Measurements from ENCODE around the gene VPS37C. TPM values are rescaled to one million over a fixed set of nuclear protein-coding genes. Genes with fewer than 3 reads are reported as not detected.

Gene VPS37C
- total RNA-seq, 1 experiment from 2014 or later = 23.4 TPM

DNA sequence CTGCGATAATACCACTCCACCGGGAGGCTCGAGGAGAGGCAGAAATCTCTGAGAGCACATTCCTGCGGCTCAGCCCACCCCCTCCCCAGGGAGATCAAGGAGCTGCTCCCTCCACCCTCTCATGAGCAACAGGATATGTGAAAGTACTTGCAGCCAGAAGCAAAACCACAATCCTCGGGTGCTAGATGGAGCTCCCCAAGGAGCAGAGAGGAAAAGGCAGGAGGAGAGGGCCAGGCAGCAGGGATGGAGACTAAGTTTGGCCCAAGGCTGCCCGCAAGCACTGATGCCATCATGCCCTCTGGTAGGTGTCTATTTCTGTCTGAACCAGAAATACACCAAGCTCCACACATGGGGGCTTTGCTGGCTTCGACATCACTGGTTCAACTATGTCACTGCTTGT, 22.3 kb downstream of the VPS37C start:
- ChIA-PET CTCF (interaction anchor here (1.0 to 1.5 kb wide), 4 partner anchors 11 to 168 kb away, joined by 3 to 4 read pairs (median 4); no protein-coding TSS in a partner anchor), POLR2A (interaction anchor here (1.4 kb wide), 1 partner anchor 10 kb away, joined by 6 read pairs; no protein-coding TSS in a partner anchor)
- Mint-ChIP-seq H3K9me3 (no peaks in the 10 kb centered on the region), H3K4me1 (peaks cover 28% of the 10 kb centered on the region), H3K36me3 (peaks cover 12% of the 10 kb centered on the region; the same call in 1 of the 2 replicates), H3K27ac (no peak overlapping the region), H3K27me3 (ENCODE audit: low read depth) (no peaks in the 10 kb centered on the region), H3K4me3 (no peak overlapping the region)
- ATAC-seq (no peak), DNase-seq (ENCODE audit: low spot score) (no peak)
- no peak for TF ChIP-seq TP53 (CRISPR knock-in tag; IDR thresholded peaks at IDR 0.05)

DNA sequence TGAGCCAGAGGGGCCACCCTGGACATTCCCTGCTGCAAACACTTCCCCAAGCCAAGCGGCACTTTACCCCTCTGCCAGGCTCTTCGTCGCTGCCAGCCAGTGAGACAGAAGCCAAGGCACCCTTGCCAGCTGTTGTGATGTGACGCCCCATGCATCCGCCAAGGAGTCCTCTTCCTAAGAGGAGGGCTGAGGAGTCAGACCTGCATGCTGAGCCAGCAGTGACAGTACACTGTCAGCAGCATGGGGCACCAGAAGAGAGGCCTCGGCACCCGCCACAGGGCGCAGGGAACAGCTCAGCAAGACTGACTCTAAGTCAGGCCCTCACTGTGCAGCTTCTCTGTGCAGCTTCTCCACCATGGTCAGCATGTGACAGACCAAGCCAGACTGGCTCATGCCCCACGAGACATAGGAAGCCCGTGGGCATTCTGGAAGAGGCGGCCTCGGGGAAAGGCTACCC, 26.4 kb downstream of the VPS37C start:
- Mint-ChIP-seq H3K27me3 (ENCODE audit: low read depth) (no peaks in the 10 kb centered on the region; the same call in 1 of the 2 replicates), H3K4me1 (peaks cover 27% of the 10 kb centered on the region), H3K9me3 (no peaks in the 10 kb centered on the region), H3K36me3 (peaks cover 12% of the 10 kb centered on the region; the same call in 1 of the 2 replicates), H3K27ac (no peak overlapping the region; the same call in 1 of the 2 replicates), H3K4me3 (no peak overlapping the region)
- ChIA-PET POLR2A (no interaction called here), CTCF (interaction anchor here (1.2 to 1.9 kb wide), 2 partner anchors 14 to 165 kb away, joined by 3 to 5 read pairs; no protein-coding TSS in a partner anchor)
- no peak for DNase-seq (ENCODE audit: low spot score)
- no peak for TF ChIP-seq JUN (CRISPR knock-in tag; IDR thresholded peaks at IDR 0.05)
- no peak for TF ChIP-seq PRRX2 (CRISPR knock-in tag; IDR thresholded peaks at IDR 0.05)
- TF ChIP-seq JAZF1 (CRISPR knock-in tag; IDR thresholded peaks at IDR 0.05) = no peak
- no peak for TF ChIP-seq NR3C1 (CRISPR knock-in tag; conservative IDR thresholded peaks at IDR 0.05; ENCODE audit: low read depth)
- TF ChIP-seq, protein P1, sequence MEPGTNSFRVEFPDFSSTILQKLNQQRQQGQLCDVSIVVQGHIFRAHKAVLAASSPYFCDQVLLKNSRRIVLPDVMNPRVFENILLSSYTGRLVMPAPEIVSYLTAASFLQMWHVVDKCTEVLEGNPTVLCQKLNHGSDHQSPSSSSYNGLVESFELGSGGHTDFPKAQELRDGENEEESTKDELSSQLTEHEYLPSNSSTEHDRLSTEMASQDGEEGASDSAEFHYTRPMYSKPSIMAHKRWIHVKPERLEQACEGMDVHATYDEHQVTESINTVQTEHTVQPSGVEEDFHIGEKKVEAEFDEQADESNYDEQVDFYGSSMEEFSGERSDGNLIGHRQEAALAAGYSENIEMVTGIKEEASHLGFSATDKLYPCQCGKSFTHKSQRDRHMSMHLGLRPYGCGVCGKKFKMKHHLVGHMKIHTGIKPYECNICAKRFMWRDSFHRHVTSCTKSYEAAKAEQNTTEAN (CRISPR knock-in tag; IDR thresholded peaks at IDR 0.05) = no peak
- TF ChIP-seq, protein P2, sequence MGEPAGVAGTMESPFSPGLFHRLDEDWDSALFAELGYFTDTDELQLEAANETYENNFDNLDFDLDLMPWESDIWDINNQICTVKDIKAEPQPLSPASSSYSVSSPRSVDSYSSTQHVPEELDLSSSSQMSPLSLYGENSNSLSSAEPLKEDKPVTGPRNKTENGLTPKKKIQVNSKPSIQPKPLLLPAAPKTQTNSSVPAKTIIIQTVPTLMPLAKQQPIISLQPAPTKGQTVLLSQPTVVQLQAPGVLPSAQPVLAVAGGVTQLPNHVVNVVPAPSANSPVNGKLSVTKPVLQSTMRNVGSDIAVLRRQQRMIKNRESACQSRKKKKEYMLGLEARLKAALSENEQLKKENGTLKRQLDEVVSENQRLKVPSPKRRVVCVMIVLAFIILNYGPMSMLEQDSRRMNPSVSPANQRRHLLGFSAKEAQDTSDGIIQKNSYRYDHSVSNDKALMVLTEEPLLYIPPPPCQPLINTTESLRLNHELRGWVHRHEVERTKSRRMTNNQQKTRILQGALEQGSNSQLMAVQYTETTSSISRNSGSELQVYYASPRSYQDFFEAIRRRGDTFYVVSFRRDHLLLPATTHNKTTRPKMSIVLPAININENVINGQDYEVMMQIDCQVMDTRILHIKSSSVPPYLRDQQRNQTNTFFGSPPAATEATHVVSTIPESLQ (CRISPR knock-in tag; IDR thresholded peaks at IDR 0.05) = no peak
- TF ChIP-seq GRHL2 (CRISPR knock-in tag; IDR thresholded peaks at IDR 0.05; ENCODE audit: insufficient replicate concordance, severe bottlenecking) = no peak
- no peak for TF ChIP-seq FOXK1 (CRISPR knock-in tag; IDR thresholded peaks at IDR 0.05)
- no peak for TF ChIP-seq SMAD4 (CRISPR knock-in tag; IDR thresholded peaks at IDR 0.05)
- TF ChIP-seq NFATC4 (CRISPR knock-in tag; IDR thresholded peaks at IDR 0.05) = no peak
- no peak for TF ChIP-seq SMAD3 (CRISPR knock-in tag; IDR thresholded peaks at IDR 0.05; ENCODE audit: borderline replicate concordance)
- TF ChIP-seq, protein P3, sequence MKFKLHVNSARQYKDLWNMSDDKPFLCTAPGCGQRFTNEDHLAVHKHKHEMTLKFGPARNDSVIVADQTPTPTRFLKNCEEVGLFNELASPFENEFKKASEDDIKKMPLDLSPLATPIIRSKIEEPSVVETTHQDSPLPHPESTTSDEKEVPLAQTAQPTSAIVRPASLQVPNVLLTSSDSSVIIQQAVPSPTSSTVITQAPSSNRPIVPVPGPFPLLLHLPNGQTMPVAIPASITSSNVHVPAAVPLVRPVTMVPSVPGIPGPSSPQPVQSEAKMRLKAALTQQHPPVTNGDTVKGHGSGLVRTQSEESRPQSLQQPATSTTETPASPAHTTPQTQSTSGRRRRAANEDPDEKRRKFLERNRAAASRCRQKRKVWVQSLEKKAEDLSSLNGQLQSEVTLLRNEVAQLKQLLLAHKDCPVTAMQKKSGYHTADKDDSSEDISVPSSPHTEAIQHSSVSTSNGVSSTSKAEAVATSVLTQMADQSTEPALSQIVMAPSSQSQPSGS (CRISPR knock-in tag; IDR thresholded peaks at IDR 0.05; ENCODE audit: borderline replicate concordance, low read depth) = no peak
- no peak for TF ChIP-seq ZNF121 (CRISPR knock-in tag; IDR thresholded peaks at IDR 0.05)
- no peak for TF ChIP-seq KAT7 (CRISPR knock-in tag; IDR thresholded peaks at IDR 0.05; ENCODE audit: borderline replicate concordance)
- no peak for TF ChIP-seq NFE2L1 (CRISPR knock-in tag; IDR thresholded peaks at IDR 0.05)
- no peak for TF ChIP-seq TP53 (CRISPR knock-in tag; IDR thresholded peaks at IDR 0.05)
- no peak for ATAC-seq

DNA sequence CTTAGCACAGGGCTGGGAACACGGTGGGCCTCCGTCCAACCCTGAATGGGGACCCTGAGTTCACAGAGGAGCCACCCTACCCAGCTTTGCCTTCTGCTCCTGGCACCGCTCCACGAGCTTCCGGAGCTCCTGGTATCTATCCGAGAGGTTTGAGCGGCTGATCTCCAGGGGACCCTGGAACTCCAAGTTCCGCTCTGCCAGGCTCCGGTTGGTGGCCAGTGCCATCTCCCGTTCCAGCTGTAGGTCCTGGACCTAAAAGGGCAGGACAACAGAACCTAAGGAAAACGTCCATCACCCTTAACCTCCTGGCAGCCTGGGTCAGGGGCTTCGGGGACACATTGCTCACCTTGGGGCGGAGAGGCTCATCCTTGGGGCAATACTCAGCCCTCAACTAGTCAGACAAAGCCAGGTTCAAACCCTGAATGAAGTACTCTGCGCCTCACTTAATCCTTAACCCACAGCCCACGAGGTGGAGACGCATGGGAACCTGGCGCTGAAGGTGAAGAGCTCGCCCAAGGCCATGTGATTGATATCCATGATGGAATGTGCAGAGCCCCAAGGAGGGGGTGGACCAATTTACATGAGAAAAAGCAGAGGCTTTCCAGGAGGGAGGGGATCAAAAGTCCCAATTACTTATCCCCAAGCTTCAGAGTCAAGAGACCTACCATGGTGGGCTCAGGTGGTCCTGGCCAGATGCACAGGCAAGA, 27.1 kb downstream of the VPS37C start:
- Mint-ChIP-seq H3K4me1 (peaks cover 21% of the 10 kb centered on the region), H3K36me3 (peaks cover 12% of the 10 kb centered on the region; the same call in 1 of the 2 replicates), H3K27me3 (ENCODE audit: low read depth) (no peaks in the 10 kb centered on the region; the same call in 1 of the 2 replicates), H3K9me3 (no peaks in the 10 kb centered on the region), H3K27ac (no peak overlapping the region; the same call in 1 of the 2 replicates), H3K4me3 (no peak overlapping the region)
- DNase-seq (ENCODE audit: low spot score) = no peak
- ChIA-PET CTCF (interaction anchor here (0.8 to 1.9 kb wide), 3 partner anchors 8 to 164 kb away, joined by 3 to 5 read pairs (median 4); no protein-coding TSS in a partner anchor), POLR2A (no interaction called here)
- ATAC-seq = no peak
- TF ChIP-seq, protein P4, sequence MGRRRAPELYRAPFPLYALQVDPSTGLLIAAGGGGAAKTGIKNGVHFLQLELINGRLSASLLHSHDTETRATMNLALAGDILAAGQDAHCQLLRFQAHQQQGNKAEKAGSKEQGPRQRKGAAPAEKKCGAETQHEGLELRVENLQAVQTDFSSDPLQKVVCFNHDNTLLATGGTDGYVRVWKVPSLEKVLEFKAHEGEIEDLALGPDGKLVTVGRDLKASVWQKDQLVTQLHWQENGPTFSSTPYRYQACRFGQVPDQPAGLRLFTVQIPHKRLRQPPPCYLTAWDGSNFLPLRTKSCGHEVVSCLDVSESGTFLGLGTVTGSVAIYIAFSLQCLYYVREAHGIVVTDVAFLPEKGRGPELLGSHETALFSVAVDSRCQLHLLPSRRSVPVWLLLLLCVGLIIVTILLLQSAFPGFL (CRISPR knock-in tag; IDR thresholded peaks at IDR 0.05; ENCODE audit: borderline replicate concordance) = no peak
- TF ChIP-seq CREM (CRISPR knock-in tag; IDR thresholded peaks at IDR 0.05) (no peak), ZBTB21 (CRISPR knock-in tag; IDR thresholded peaks at IDR 0.05; ENCODE audit: borderline replicate concordance) (no peak), ELF4 (CRISPR knock-in tag; IDR thresholded peaks at IDR 0.05; ENCODE audit: low read depth) (no peak)
- TF ChIP-seq, protein P5, sequence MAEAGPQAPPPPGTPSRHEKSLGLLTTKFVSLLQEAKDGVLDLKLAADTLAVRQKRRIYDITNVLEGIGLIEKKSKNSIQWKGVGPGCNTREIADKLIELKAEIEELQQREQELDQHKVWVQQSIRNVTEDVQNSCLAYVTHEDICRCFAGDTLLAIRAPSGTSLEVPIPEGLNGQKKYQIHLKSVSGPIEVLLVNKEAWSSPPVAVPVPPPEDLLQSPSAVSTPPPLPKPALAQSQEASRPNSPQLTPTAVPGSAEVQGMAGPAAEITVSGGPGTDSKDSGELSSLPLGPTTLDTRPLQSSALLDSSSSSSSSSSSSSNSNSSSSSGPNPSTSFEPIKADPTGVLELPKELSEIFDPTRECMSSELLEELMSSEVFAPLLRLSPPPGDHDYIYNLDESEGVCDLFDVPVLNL (CRISPR knock-in tag; IDR thresholded peaks at IDR 0.05; ENCODE audit: borderline replicate concordance, low read depth) = no peak
- TF ChIP-seq, protein P6, sequence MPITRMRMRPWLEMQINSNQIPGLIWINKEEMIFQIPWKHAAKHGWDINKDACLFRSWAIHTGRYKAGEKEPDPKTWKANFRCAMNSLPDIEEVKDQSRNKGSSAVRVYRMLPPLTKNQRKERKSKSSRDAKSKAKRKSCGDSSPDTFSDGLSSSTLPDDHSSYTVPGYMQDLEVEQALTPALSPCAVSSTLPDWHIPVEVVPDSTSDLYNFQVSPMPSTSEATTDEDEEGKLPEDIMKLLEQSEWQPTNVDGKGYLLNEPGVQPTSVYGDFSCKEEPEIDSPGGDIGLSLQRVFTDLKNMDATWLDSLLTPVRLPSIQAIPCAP (CRISPR knock-in tag; IDR thresholded peaks at IDR 0.05) = no peak
